Transverse colon (tissue), 3 donors: ENCODE results near the gene IL3RA.

Experiments used
- POLR2A ChIP-seq: fragments of 450-650 bp; IDR thresholded peaks from one replicate; pipeline ENCODE4 v1.6.1; 2016; ENCODE audit warnings: antibody characterized with exemption, mild to moderate bottlenecking, moderate library complexity
- POLR2AphosphoS5 ChIP-seq, 3 donors: sonication (generic); formaldehyde crosslinking; IDR thresholded peaks; one replicate each; pipeline ENCODE4 v1.6.1; 2016; ENCODE audit warnings: antibody characterized with exemption in 3 of 3

DNA sequence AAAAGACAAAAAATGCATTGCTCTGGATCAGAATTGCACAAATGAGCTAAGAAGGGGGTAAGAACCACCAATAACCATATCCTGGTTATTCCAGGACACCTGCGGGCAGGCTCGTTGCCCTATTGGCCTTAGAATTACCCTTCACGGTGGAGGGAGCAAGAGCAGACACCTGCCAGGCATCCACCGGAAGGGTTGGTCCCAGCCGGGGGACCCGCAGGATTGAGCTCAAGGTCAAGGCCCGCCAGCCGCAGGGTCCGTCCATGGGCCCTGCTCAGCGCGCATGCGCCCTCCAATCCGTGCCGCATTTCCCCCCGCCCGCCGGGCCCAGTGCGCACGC, 54.8 kb downstream of the IL3RA start:
- TF ChIP-seq POLR2AphosphoS5 (IDR thresholded peaks at IDR 0.05): no peak
- no peak for TF ChIP-seq POLR2A
